Femur (tissue), 1 donor: Measurements from ENCODE around the gene RPRD1B.

Experiments used
- DNase-seq: peaks from one replicate; pipeline ENCODE4 v3.0.0-alpha.2; 2017

The RPRD1B gene

DNA sequence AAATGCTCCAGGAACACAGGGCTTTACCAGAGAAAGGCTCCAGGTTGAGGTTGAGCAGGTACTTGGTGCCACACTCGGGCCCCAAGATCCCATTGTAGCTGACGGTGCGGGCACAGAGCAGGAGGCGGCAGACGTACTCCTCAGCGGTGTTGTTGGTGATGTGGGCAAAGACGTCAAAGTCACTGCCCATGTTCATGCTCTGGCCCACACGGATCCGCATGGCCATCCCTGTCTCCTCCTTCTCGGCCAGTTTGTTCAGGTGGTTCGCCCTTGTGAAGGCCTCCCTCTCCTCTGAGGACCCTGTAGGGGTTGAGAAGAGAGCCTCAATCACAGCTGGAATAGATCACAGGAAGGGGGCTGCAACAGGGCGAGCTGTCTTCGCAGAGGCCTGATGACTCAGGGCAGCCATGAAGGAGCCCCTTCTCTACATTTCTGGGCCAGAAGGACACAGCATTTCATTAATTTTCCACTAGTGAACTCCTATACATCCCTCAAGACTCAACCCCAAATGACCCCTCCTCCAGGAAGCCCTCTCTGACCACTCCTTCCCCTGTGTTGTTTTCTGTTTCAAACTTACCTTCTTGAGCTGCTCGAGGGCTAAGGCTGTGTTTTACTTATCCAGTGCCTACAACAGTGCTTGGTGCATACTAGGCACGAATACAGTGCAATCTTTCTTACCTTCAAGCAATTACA lies 104.7 kb downstream of the RPRD1B start:
- no peak for DNase-seq

- DNase-seq: no peak
Measured at GRCh38 chr20:38139156-38139912, 105.8 kb downstream of the RPRD1B start.

GRCh38 chr20:38139977-38140753 lies 106.6 kb downstream of the RPRD1B start:
- no peak for DNase-seq

GRCh38 chr20:38141204-38141888 lies 107.8 kb downstream of the RPRD1B start:
- no peak for DNase-seq
